Endothelial cell of umbilical vein (primary cell): Measurements from ENCODE around the gene COPS7B. TPM values are rescaled to one million over a fixed set of nuclear protein-coding genes. Genes with fewer than 3 reads are reported as not detected.
"Not testable (repeated sequence)": the region's sequence is repeated elsewhere in the genome, so short reads cannot be mapped to it uniquely, and the experiment has no call there.

Experiments
- BruUV-seq: library from RNA; stranded (reverse); fragments of 400-500 nt; replicated peaks from 2 replicates; lab custom pipeline; 2021; lab: Mats Ljungman, UMichigan
- CTCF ChIA-PET: fragments of 300-600, 350-600 bp; sonication (Branson Sonifier 250); formaldehyde crosslinking; loops from one replicate; lab custom pipeline; 2021; ENCODE audit warnings: antibody characterized with exemption, inconsistent platforms; lab: Charles Lee
- POLR2A ChIA-PET: fragments of 300-600, 350-600 bp; sonication (Branson Sonifier 250); formaldehyde crosslinking; loops from one replicate; lab custom pipeline; 2021; ENCODE audit warnings: antibody characterized with exemption, inconsistent platforms; lab: Charles Lee
- DNase-seq: peaks from one replicate; pipeline ENCODE4 v3.0.0-alpha.2; 2011; ENCODE audit warnings: low read depth, low spot score
- FAIRE-seq: peaks from 2 replicates; lab custom pipeline; 2011; peaks lifted over from hg19 to GRCh38; lab: Jason Lieb, UNC
- H2AFZ ChIP-seq: 2 replicates; pipeline ENCODE4 v1.6.0; 2012; ENCODE audit warnings: low read depth, low read length, control low read depth, inconsistent platforms
- H3K27ac ChIP-seq: 2 replicates; pipeline ENCODE4 v1.5.1; 2011; ENCODE audit warnings: low read depth, mild to moderate bottlenecking, control low read depth, low read length, moderate library complexity; ENCODE audit not compliant: insufficient read depth
- H3K27me3 ChIP-seq, 2 experiments: 2 replicates each; pipeline versions ENCODE4 v1.6.0 to v1.6.1; 2011; ENCODE audit warnings: low read length in 2 of 2, mixed read lengths in 1 of 2; ENCODE audit not compliant: control insufficient read depth in 2 of 2, insufficient read depth in 2 of 2
- H3K36me3 ChIP-seq, 2 experiments: 2 replicates in 1 of 2; 3 replicates in 1 of 2; pipeline ENCODE4 v1.5.1; 2011; ENCODE audit warnings: low read length in 2 of 2, mild to moderate bottlenecking in 1 of 2, moderate library complexity in 1 of 2; ENCODE audit not compliant: control insufficient read depth in 2 of 2, insufficient read depth in 2 of 2; ENCODE audit errors: extremely low read depth in 1 of 2
- H3K4me1 ChIP-seq: 3 replicates; pipeline ENCODE4 v1.5.1; 2011; ENCODE audit warnings: mild to moderate bottlenecking, low read length; ENCODE audit not compliant: control insufficient read depth, insufficient read depth; ENCODE audit errors: extremely low read depth
- H3K4me2 ChIP-seq: 2 replicates; pipeline ENCODE4 v1.6.1; 2011; ENCODE audit warnings: low read length, control low read depth, mixed read lengths; ENCODE audit not compliant: insufficient read depth
- H3K4me3 ChIP-seq, 3 experiments: fragments of 200-600 bp in 1 of 3; sonication (generic), shearing (Covaris generic) in 1 of 3; replicated peaks in 1 of 3; 2 replicates each; pipeline ENCODE4 v1.5.1; 2011 to 2016; ENCODE audit warnings: control low read depth in 3 of 3, low read length in 3 of 3, mild to moderate bottlenecking in 2 of 3, inconsistent platforms in 1 of 3, low read depth in 1 of 3, moderate library complexity in 1 of 3; ENCODE audit not compliant: insufficient read depth in 1 of 3
- H3K79me2 ChIP-seq: 2 replicates; pipeline ENCODE4 v1.6.0; 2012; ENCODE audit warnings: low read length, inconsistent platforms; ENCODE audit not compliant: control insufficient read depth, insufficient read depth
- H3K9ac ChIP-seq: replicated peaks from 2 replicates; pipeline ENCODE3; 2011; ENCODE audit warnings: low read length, control low read depth; ENCODE audit not compliant: insufficient read depth; ENCODE audit errors: extremely low read depth
- H3K9me1 ChIP-seq: replicated peaks from 3 replicates; pipeline ENCODE4 v1.6.0; 2011; ENCODE audit warnings: mild to moderate bottlenecking, low read length; ENCODE audit not compliant: control insufficient read depth, insufficient read depth; ENCODE audit errors: extremely low read depth
- H3K9me3 ChIP-seq: replicated peaks from 2 replicates; pipeline ENCODE4 v1.5.1; 2012; ENCODE audit warnings: low read length, inconsistent platforms; ENCODE audit not compliant: control insufficient read depth, insufficient read depth
- H4K20me1 ChIP-seq: replicated peaks from 2 replicates; pipeline ENCODE3; 2011; ENCODE audit warnings: mild to moderate bottlenecking, low read length; ENCODE audit not compliant: control insufficient read depth, insufficient read depth; ENCODE audit errors: extremely low read depth
- EZH2 ChIP-seq: IDR thresholded peaks from 2 replicates; pipeline ENCODE4 v1.6.1; 2012; ENCODE audit warnings: borderline replicate concordance, low read depth, mild to moderate bottlenecking, moderate library complexity, low read length, inconsistent platforms; ENCODE audit not compliant: severe bottlenecking
- FOS ChIP-seq: IDR thresholded peaks from 2 replicates; pipeline ENCODE4 v1.6.1; 2011; ENCODE audit warnings: mild to moderate bottlenecking, low read length, moderate library complexity, borderline replicate concordance; ENCODE audit not compliant: insufficient read depth
- GATA2 ChIP-seq: IDR thresholded peaks from 2 replicates; pipeline ENCODE4 v1.7.0; 2011; ENCODE audit warnings: low read depth, mild to moderate bottlenecking, moderate library complexity, mixed read lengths, low read length; ENCODE audit not compliant: insufficient read length, insufficient read depth
- JUN ChIP-seq: IDR thresholded peaks from 2 replicates; pipeline ENCODE4 v1.6.1; 2011; ENCODE audit warnings: borderline replicate concordance, low read depth; ENCODE audit not compliant: insufficient read length, insufficient read depth
- MAX ChIP-seq: IDR thresholded peaks from 2 replicates; pipeline ENCODE4 v1.6.1; 2011; ENCODE audit not compliant: insufficient read depth, insufficient read length
- MYC ChIP-seq: IDR thresholded peaks from one replicate; pipeline ENCODE4 v1.6.1; 2011; ENCODE audit warnings: mild to moderate bottlenecking, low read depth, low read length
- POLR2A ChIP-seq: IDR thresholded peaks from 2 replicates; pipeline ENCODE4 v1.6.1; 2012; ENCODE audit warnings: low read depth, mild to moderate bottlenecking, control low read depth, low read length
- POLR2AphosphoS5 ChIP-seq: IDR thresholded peaks from 2 replicates; pipeline ENCODE4 v1.6.1; 2012; ENCODE audit warnings: low read depth, mild to moderate bottlenecking, control low read depth, low read length, moderate library complexity; ENCODE audit not compliant: insufficient read depth
- dilution Hi-C: fragments of 300-500 bp; cut with MboI; formaldehyde crosslinking; loops from one replicate; pipeline ENCODE4 v1.15.0; 2019; ENCODE audit warnings: low sequenced_read_pairs; ENCODE audit not compliant: extremely low pct_ligation_motif_present
- intact Hi-C: fragments of 100-400 bp; cut with micrococcal nuclease; formaldehyde crosslinking; loops from one replicate; pipeline ENCODE4 v1.10.0; 2022
- polyA plus RNA-seq, 4 experiments: library from polyadenylated mRNA; depleted of rRNA in 3 of 4; stranded (reverse) in 3 of 4; unstranded in 1 of 4; fragments of >200 nt; gene quantifications; 2 replicates each; pipeline versions ENCODE4 v1.2.1 to v1.2.3, GENCODE V29; 2011 to 2012; ENCODE audit warnings: missing spikeins in 1 of 4
- total RNA-seq: library from RNA; stranded (reverse); gene quantifications from 2 replicates; pipeline ENCODE4 v1.2.3, GENCODE V29; 2021
- TF ChIP-seq, protein P1 (sequence below), 2 donors: IDR thresholded peaks; 1 replicate in 1 of 2; 2 replicates in 1 of 2; pipeline ENCODE4 v1.5.1; 2011; ENCODE audit warnings: low read length in 2 of 2, mild to moderate bottlenecking in 2 of 2, moderate library complexity in 2 of 2, control low read depth in 1 of 2, inconsistent platforms in 1 of 2, low read depth in 1 of 2; ENCODE audit not compliant: insufficient read depth in 1 of 2; ENCODE audit errors: extremely low read depth in 1 of 2

Gene COPS7B
- total and polyA plus RNA-seq, 2 donors (not counting 3 experiments of a cell fraction or from before 2014, with no cell fraction given): 50.3 to 59.2 TPM

GRCh38 chr2:231749016-231749415 is 37.2 kb upstream of the COPS7B start:
- H3K9ac ChIP-seq, BruUV-seq, DNase-seq, H3K9me3 ChIP-seq, H3K9me1 ChIP-seq, H3K4me3 ChIP-seq, H3K27ac ChIP-seq, H3K79me2 ChIP-seq, POLR2A ChIA-PET, H3K36me3 ChIP-seq, FAIRE-seq, H3K4me1 ChIP-seq, intact Hi-C loops, H3K27me3 ChIP-seq, dilution Hi-C loops, H4K20me1 ChIP-seq, H2AFZ ChIP-seq, H3K4me2 ChIP-seq: not testable (repeated sequence)
- CTCF ChIA-PET: interaction anchor here (1.0 kb wide), 1 partner anchor 34 kb away, joined by 3 read pairs; no protein-coding TSS in a partner anchor

DNA sequence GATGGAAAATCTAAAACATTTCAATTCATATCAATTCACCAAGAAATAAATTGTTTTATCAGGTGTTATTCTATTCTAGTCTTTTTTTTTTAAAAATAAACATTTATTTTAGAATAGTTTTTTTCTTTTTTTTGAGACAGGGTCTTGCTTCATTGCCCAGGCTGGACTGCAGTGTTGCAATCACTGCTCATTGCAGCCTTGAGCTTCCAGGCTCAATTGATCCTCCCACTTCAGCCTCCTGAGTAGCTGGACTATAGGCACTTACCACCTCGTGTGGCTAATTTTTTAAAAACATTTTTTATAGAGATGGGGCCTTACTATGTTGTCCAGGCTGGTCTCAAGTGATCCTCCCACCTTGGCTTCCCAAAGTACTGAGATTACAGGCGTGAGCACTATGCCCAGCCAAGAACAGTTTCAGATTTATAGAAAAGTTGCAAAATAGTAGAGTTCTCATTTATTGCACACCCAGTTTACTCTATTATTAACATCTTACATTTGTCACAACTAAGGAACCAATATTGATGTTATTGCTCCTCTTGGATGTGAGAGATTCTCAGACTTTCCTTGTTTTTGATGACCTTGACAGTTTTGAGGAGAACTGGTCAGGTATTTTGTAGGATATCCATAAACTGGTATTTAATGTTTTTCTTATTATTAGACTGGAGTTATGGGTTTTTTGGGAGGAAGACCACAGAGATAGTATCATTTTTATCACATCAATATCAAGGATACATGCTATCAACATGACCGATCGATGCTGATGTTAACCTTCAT is 35.0 kb upstream of the COPS7B start:
- FAIRE-seq: no peak
- Histone ChIP-seq H3K9me1 (no peaks in the 10 kb centered on the region), H3K27me3 (no peaks in the 10 kb centered on the region), H3K4me2 (no peak overlapping the region), H3K9me3 (no peaks in the 10 kb centered on the region), H3K36me3 (no peaks in the 10 kb centered on the region), H3K27ac (no peak overlapping the region), H3K79me2 (no peaks in the 10 kb centered on the region), H3K9ac (no peak overlapping the region), H4K20me1 (no peaks in the 10 kb centered on the region), H2AFZ (no peak overlapping the region), H3K4me1 (no peaks in the 10 kb centered on the region), H3K4me3 (no peak overlapping the region)
- dilution Hi-C loops (no loop called here), intact Hi-C loops (no loop called here)
- CTCF ChIA-PET: interaction anchor here (0.6 to 1.4 kb wide), 3 partner anchors 11 to 328 kb away, joined by 3 to 4 read pairs (median 3); no protein-coding TSS in a partner anchor
- POLR2A ChIA-PET: no interaction called here
- DNase-seq: no peak
- BruUV-seq: no TSS peak
- TF ChIP-seq MAX (no peak), POLR2AphosphoS5 (no peak), JUN (no peak), EZH2 (no peak), POLR2A (no peak), MYC (no peak), FOS (no peak), GATA2 (no peak)
- TF ChIP-seq, protein P1, sequence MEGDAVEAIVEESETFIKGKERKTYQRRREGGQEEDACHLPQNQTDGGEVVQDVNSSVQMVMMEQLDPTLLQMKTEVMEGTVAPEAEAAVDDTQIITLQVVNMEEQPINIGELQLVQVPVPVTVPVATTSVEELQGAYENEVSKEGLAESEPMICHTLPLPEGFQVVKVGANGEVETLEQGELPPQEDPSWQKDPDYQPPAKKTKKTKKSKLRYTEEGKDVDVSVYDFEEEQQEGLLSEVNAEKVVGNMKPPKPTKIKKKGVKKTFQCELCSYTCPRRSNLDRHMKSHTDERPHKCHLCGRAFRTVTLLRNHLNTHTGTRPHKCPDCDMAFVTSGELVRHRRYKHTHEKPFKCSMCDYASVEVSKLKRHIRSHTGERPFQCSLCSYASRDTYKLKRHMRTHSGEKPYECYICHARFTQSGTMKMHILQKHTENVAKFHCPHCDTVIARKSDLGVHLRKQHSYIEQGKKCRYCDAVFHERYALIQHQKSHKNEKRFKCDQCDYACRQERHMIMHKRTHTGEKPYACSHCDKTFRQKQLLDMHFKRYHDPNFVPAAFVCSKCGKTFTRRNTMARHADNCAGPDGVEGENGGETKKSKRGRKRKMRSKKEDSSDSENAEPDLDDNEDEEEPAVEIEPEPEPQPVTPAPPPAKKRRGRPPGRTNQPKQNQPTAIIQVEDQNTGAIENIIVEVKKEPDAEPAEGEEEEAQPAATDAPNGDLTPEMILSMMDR (IDR thresholded peaks at IDR 0.05; ENCODE audit: extremely low read depth in 1 of 2, insufficient read depth in 1 of 2, low read depth in 1 of 2, low read length in 2 of 2): no peak
